Hindlimb muscle (tissue), 1 donor: ENCODE data around the gene LCE3B. TPM values are rescaled to one million over a fixed set of nuclear protein-coding genes. Genes with fewer than 3 reads are reported as not detected.

Experiments
- DNase-seq: peaks from one replicate; pipeline ENCODE4 v3.0.0-alpha.2; 2013
- polyA plus RNA-seq: library from polyadenylated mRNA; unstranded; fragments of 120-200 nt; gene quantifications from one replicate; pipeline ENCODE4 v1.2.1, GENCODE V29; 2013; ENCODE audit not compliant: insufficient read length

LCE3B gene
- polyA plus RNA-seq, 1 donor = not detected

- no peak for DNase-seq
Observed at GRCh38 chr1:152663098-152663497, 49.5 kb downstream of the LCE3B start, which contains the start of gene LCE2D. TSS of gene LCE2D (plus strand) at chr1:152663380. CDS start at chr1:152664106, 726 bp downstream.

Other genes starting within 250 kb of the LCE3B start
- gene CRNN, start 199.5 kb upstream of the LCE3B start, polyA plus RNA-seq = not detected
- gene LCE5A, start 103.0 kb upstream of the LCE3B start, polyA plus RNA-seq = not detected
- gene CRCT1, start 99.3 kb upstream of the LCE3B start, polyA plus RNA-seq = not detected
- gene LCE3E, start 47.0 kb upstream of the LCE3B start, polyA plus RNA-seq = not detected
- not detected for gene LCE3D, start 33.3 kb upstream of the LCE3B start, polyA plus RNA-seq
- gene LCE3C, start 13.6 kb upstream of the LCE3B start, polyA plus RNA-seq = not detected
- not detected for gene LCE3A, start 9.3 kb downstream of the LCE3B start, polyA plus RNA-seq
- not detected for gene LCE2D, start 49.6 kb downstream of the LCE3B start, polyA plus RNA-seq
- gene LCE2C, start 61.5 kb downstream of the LCE3B start, polyA plus RNA-seq = not detected
- not detected for gene LCE2B, start 72.3 kb downstream of the LCE3B start, polyA plus RNA-seq
- not detected for gene LCE2A, start 84.5 kb downstream of the LCE3B start, polyA plus RNA-seq
- not detected for gene LCE4A, start 94.3 kb downstream of the LCE3B start, polyA plus RNA-seq
- not detected for gene KPRP, start 144.2 kb downstream of the LCE3B start, polyA plus RNA-seq
- gene LCE1F, start 161.3 kb downstream of the LCE3B start, polyA plus RNA-seq = not detected
- not detected for gene LCE1E, start 172.4 kb downstream of the LCE3B start, polyA plus RNA-seq
- not detected for gene LCE1D, start 182.9 kb downstream of the LCE3B start, polyA plus RNA-seq
- gene LCE1C, start 192.8 kb downstream of the LCE3B start, polyA plus RNA-seq = not detected
- not detected for gene LCE1B, start 198.2 kb downstream of the LCE3B start, polyA plus RNA-seq
- not detected for gene LCE1A, start 213.7 kb downstream of the LCE3B start, polyA plus RNA-seq
- not detected for gene LCE6A, start 229.0 kb downstream of the LCE3B start, polyA plus RNA-seq
- gene LCE7A, start 246.2 kb downstream of the LCE3B start, polyA plus RNA-seq = not detected